ENCODE data around the gene HEXIM1. TPM values are rescaled to one million over a fixed set of nuclear protein-coding genes. Genes with fewer than 3 reads are reported as not detected.

The HEXIM1 gene
- total RNA-seq, 6 experiments from 2014 or later: 14.0 to 27.1 (median 19.6) TPM

DNA sequence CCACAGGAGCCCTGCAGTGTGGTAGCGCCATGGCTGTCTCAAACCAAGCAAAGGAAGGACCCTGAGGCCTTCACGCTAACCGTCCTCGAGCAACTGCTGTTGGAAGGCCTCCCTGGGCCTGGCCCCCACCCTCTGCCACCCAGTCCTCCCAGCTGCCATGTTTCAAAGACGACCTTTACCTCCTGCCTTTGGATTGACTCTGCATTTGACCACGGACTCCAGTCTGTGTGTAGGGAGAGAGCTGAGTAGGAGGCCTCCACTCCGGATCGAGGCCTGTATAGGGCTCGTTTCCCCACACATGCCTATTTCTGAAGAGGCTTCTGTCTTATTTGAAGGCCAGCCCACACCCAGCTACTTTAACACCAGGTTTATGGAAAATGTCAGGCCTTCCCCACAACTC, 40.2 kb upstream of the HEXIM1 start:
- intact Hi-C loops (cut with DNase I): loop anchor here in 1 of 2 donors (10.0 kb wide), 1 partner anchor 73 kb away; no protein-coding TSS in a partner anchor
- ATAC-seq (no peak), DNase-seq (no peak)
- TF ChIP-seq, protein P1, sequence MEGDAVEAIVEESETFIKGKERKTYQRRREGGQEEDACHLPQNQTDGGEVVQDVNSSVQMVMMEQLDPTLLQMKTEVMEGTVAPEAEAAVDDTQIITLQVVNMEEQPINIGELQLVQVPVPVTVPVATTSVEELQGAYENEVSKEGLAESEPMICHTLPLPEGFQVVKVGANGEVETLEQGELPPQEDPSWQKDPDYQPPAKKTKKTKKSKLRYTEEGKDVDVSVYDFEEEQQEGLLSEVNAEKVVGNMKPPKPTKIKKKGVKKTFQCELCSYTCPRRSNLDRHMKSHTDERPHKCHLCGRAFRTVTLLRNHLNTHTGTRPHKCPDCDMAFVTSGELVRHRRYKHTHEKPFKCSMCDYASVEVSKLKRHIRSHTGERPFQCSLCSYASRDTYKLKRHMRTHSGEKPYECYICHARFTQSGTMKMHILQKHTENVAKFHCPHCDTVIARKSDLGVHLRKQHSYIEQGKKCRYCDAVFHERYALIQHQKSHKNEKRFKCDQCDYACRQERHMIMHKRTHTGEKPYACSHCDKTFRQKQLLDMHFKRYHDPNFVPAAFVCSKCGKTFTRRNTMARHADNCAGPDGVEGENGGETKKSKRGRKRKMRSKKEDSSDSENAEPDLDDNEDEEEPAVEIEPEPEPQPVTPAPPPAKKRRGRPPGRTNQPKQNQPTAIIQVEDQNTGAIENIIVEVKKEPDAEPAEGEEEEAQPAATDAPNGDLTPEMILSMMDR (IDR thresholded peaks at IDR 0.05): no peak
- TF ChIP-seq POLR2A (IDR thresholded peaks at IDR 0.05): no peak
- WGBS (ENCODE audit: insufficient coverage, low coverage, low lambda C conversion rate, missing lambda C conversion rate): 70% methylated on average over 2 of the region's 9 CpGs
- Histone ChIP-seq H3K4me3 (no peak overlapping the region), H3K4me1 (no peaks in the 10 kb centered on the region), H3K27ac (no peak overlapping the region), H3K36me3 (peaks cover 0 to 52% (median 30%) of the 10 kb centered on the region in 4 donors), H3K27me3 (no peaks in the 10 kb centered on the region), H3K9me3 (no peaks in the 10 kb centered on the region)

DNA sequence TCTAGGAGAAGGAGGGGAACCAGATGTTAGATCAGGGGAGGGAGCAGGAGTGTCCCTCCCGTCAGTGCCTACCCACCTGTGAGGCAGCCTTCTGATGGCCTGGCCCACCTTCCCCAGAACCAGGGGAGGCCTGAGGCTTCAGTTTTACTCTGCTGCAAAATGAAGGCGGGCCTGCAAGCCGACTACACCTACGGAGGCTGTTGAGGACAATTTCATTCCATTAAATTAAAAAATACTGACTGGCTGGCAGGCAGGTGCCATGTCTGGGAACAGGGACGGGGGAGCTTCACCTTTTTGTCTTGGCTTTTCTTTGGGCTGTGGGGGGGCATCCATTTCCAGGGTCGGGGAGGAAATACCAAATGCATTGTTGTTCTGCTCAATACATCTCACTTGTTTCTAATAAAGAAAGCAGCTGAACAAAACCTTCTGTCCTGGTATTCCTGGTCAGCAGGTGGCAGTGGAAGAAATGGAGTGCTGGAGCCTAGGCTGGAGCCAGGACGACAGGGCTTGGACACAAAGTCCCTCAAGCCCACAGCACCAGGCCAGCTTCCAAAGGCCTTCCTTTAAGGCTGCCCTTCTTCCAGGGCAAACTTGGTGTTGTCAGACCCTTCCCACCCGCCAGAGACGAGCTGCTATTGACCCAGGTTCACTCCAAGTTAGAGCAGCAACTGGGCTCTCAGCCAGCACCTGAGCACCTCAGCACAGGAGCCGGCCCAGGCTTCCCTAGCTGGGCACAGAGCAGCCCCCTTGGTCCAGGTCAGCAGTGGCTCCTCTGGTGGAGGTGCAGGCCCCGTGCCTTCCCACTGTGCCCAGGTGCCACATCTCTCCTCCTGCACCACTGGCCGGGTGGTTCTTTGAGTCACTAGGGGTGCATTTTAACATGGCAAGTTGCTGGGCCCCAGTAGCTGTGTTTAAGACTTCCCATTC, 39.4 kb upstream of the HEXIM1 start:
- H3K27ac ChIP-seq: no peak overlapping the region
- H3K36me3 ChIP-seq: peaks cover 0 to 44% (median 25%) of the 10 kb centered on the region in 4 donors
- ATAC-seq (peak; percentile 24 to 56 (median 39)), DNase-seq (peak in 1 of 3 donors; percentile 55)
- 62% methylated on average over 5 of the region's 12 CpGs for WGBS (ENCODE audit: insufficient coverage, low coverage, low lambda C conversion rate, missing lambda C conversion rate)
- peaks cover 0 to 4% (median 0%) of the 10 kb centered on the region in 4 donors for H3K4me1 ChIP-seq
- no peaks in the 10 kb centered on the region for H3K9me3 ChIP-seq
- intact Hi-C loops (cut with DNase I): loop anchor here in 1 of 2 donors (10.0 kb wide), 1 partner anchor 74 kb away; no protein-coding TSS in a partner anchor
- no peaks in the 10 kb centered on the region for H3K27me3 ChIP-seq
- no peak for TF ChIP-seq POLR2A (IDR thresholded peaks at IDR 0.05)
- TF ChIP-seq, protein P1 (IDR thresholded peaks at IDR 0.05): peak in 1 of 4 donors; percentile 8
- no peak overlapping the region for H3K4me3 ChIP-seq

DNA sequence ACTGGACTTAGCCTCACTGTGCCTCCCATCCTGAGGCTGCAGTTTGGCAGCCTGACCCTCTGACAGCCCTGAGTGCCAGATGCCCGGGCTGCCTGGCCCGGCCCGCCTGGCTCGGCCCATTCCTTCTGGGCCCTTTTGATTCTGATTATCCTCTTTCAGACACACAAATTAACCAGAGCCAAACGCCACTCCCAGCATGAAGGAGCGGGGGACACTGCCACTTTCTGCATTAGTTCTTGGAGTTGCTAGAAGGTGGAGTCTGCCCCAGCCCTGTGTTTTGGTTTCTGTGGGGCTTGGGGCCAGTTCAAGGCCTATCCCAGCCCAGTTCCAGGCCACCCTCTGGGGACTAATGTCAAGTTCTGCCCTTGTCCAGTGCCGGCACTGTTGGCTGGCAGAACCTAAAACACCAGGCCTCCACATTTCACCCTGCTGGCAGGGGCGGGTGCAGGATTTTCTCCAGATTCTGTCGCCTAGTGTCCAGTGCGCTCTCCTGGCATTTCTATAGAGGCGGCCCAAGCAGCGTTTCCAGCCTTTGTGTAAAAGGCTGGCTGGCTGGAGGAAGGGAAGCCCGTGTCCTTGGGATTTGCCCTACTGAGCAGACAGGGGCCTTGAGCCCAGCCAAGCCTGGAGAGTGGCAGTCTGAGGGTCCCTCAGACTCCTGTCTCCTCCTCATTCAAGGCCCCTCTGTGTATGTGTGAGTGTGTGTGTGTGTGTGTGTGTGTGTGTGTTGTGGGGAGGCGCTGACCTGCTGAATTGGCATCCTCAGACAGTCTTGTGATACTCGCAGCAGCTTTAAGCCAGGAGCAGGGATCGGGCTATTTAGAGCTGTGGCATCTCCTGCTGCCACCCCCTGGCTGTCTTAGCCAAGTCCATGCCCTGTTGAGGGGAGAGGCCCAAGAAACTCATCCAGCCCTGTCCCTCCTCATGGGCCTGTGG, 37.3 kb upstream of the HEXIM1 start:
- no peak for TF ChIP-seq POLR2A (IDR thresholded peaks at IDR 0.05)
- TF ChIP-seq, protein P1 (IDR thresholded peaks at IDR 0.05): no peak
- DNase-seq: no peak
- peak in 2 of 4 donors; percentile 7 to 11 for ATAC-seq
- Histone ChIP-seq H3K36me3 (peaks cover 0 to 23% (median 10%) of the 10 kb centered on the region in 4 donors), H3K4me3 (no peak overlapping the region), H3K9me3 (no peaks in the 10 kb centered on the region), H3K27me3 (no peaks in the 10 kb centered on the region), H3K4me1 (peaks cover 0 to 4% (median 0%) of the 10 kb centered on the region in 4 donors), H3K27ac (no peak overlapping the region)
- intact Hi-C loops (cut with DNase I): loop anchor here in 1 of 2 donors (10.0 kb wide), 1 partner anchor 336 kb away; no protein-coding TSS in a partner anchor
- WGBS (ENCODE audit: insufficient coverage, low coverage, low lambda C conversion rate, missing lambda C conversion rate): 20% methylated on average over 1 of the region's 16 CpGs

DNA sequence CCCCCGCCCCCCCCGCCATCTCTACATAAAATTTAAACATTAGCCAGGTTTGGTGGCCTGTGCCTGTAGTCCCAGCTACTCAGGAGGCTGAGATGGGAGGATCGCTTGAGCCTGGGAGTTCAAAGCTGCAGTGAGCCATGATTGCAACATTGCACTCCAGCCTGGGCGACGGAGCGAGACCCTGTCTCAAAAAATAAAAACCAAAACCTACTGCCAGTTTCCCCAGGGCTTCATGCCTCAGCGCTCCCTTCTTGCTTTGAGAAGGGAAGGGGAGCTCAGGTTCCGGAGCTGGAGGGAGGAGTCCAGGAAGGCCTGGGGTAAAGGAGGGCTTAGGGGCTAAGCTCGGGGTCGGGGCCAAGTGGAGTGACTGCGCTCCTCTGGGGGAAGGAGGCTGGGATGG, 36.4 kb upstream of the HEXIM1 start:
- peaks cover 0 to 14% (median 5%) of the 10 kb centered on the region in 4 donors for H3K36me3 ChIP-seq
- TF ChIP-seq, protein P1 (IDR thresholded peaks at IDR 0.05): no peak
- TF ChIP-seq POLR2A (IDR thresholded peaks at IDR 0.05): no peak

More for the DNA sequence above, 36.4 kb upstream of the HEXIM1 start:
- 90% methylated on average over 3 of the region's 11 CpGs for WGBS (ENCODE audit: insufficient coverage, low coverage, low lambda C conversion rate, missing lambda C conversion rate)
- Histone ChIP-seq H3K4me3 (no peak overlapping the region), H3K4me1 (peaks cover 0 to 4% (median 0%) of the 10 kb centered on the region in 4 donors), H3K27ac (no peak overlapping the region), H3K27me3 (no peaks in the 10 kb centered on the region), H3K9me3 (no peaks in the 10 kb centered on the region)
- no peak for ATAC-seq
- DNase-seq: no peak
- intact Hi-C loops (cut with DNase I): loop anchor here in 1 of 2 donors (10.0 kb wide), 1 partner anchor 337 kb away; no protein-coding TSS in a partner anchor
